ENCODE measurements around the gene MUC6. TPM values are rescaled to one million over a fixed set of nuclear protein-coding genes. Genes with fewer than 3 reads are reported as not detected.

The MUC6 gene
- total RNA-seq, 4 donors from 2014 or later: not detected

DNA sequence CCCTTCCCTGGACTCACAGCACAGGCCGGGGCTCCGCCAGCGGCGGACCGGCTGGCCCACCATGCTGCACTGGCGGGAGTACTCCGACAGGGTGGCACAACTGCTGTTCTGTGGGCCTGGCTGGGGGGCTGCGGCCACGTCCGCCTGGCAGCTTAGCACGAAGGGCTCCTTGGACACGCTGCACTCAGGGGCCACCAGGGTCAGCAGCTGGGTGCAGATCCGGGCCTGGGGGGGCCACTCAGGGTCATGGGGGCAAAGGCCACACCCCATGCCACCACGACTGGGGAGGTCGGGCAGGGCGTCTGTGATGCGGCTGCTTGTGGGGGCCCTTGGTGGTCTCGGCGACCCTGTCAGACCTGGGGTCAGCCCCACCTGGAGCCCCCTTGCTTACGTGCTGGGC is 6.0 kb downstream of the MUC6 start:
- H3K27ac ChIP-seq (replicated peaks in 1 of 4): no peak overlapping the region
- peaks cover 0 to 15% (median 0%) of the 10 kb centered on the region in 4 donors for H3K27me3 ChIP-seq
- H3K36me3 ChIP-seq: peaks cover 0 to 4% (median 0%) of the 10 kb centered on the region in 4 donors
- peaks cover 0 to 17% (median 0%) of the 10 kb centered on the region in 4 donors for H3K4me1 ChIP-seq
- H3K9me3 ChIP-seq: no peaks in the 10 kb centered on the region
- TF ChIP-seq POLR2AphosphoS5 (IDR thresholded peaks at IDR 0.05) (no peak), POLR2A (IDR thresholded peaks at IDR 0.05; ENCODE audit: low read depth) (no peak), EP300 (IDR thresholded peaks at IDR 0.05) (no peak)
- TF ChIP-seq, protein P1, sequence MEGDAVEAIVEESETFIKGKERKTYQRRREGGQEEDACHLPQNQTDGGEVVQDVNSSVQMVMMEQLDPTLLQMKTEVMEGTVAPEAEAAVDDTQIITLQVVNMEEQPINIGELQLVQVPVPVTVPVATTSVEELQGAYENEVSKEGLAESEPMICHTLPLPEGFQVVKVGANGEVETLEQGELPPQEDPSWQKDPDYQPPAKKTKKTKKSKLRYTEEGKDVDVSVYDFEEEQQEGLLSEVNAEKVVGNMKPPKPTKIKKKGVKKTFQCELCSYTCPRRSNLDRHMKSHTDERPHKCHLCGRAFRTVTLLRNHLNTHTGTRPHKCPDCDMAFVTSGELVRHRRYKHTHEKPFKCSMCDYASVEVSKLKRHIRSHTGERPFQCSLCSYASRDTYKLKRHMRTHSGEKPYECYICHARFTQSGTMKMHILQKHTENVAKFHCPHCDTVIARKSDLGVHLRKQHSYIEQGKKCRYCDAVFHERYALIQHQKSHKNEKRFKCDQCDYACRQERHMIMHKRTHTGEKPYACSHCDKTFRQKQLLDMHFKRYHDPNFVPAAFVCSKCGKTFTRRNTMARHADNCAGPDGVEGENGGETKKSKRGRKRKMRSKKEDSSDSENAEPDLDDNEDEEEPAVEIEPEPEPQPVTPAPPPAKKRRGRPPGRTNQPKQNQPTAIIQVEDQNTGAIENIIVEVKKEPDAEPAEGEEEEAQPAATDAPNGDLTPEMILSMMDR (IDR thresholded peaks at IDR 0.05): no peak
- H3K4me3 ChIP-seq: no peak overlapping the region
- no peak for DNase-seq (ENCODE audit: extremely low spot score)
- intact Hi-C loops (cut with DNase I): no loop called here
- 46% methylated on average over 12 of the region's 20 CpGs for WGBS

DNA sequence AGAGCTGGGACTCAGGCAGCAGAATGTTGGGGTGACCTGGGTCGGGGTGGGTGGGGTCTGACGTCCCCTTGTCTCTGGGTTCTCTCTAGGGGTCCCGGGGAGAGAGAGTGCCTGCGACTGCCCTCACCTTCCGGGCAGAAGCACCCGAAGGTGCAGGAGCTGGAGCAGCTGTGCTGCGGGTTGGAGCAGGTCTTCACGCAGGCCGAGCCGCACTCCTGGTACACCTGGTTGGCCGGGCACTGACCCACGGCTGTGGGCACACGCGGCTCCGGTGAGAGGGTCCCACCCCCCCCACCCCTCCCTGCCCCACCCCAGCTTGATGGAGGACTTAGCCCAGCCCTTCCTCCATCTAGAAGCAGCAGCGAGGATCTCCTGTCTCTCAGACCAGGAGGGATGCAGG is 6.4 kb downstream of the MUC6 start:
- no peak overlapping the region for H3K4me3 ChIP-seq
- TF ChIP-seq POLR2A (IDR thresholded peaks at IDR 0.05; ENCODE audit: low read depth) (no peak), POLR2AphosphoS5 (IDR thresholded peaks at IDR 0.05) (no peak), EP300 (IDR thresholded peaks at IDR 0.05) (no peak)
- TF ChIP-seq, protein P1 (IDR thresholded peaks at IDR 0.05): no peak
- H3K36me3 ChIP-seq: peaks cover 0 to 4% (median 0%) of the 10 kb centered on the region in 4 donors
- H3K27me3 ChIP-seq: peaks cover 0 to 10% (median 0%) of the 10 kb centered on the region in 4 donors
- no peak for DNase-seq (ENCODE audit: extremely low spot score)
- peaks cover 0 to 17% (median 0%) of the 10 kb centered on the region in 4 donors for H3K4me1 ChIP-seq
- intact Hi-C loops (cut with DNase I): no loop called here
- H3K27ac ChIP-seq (replicated peaks in 1 of 4): no peak overlapping the region
- H3K9me3 ChIP-seq: no peaks in the 10 kb centered on the region
- WGBS: 69% methylated on average over 5 of the region's 16 CpGs

- peaks cover 0 to 6% (median 0%) of the 10 kb centered on the region in 4 donors for H3K27me3 ChIP-seq
- no peak for DNase-seq (ENCODE audit: extremely low spot score)
- H3K9me3 ChIP-seq: no peaks in the 10 kb centered on the region
- H3K4me3 ChIP-seq: no peak overlapping the region
- no peak overlapping the region for H3K27ac ChIP-seq (replicated peaks in 1 of 4)
- H3K4me1 ChIP-seq: peaks cover 0 to 14% (median 0%) of the 10 kb centered on the region in 4 donors
- 80% methylated on average over 5 of the region's 16 CpGs for WGBS
- TF ChIP-seq POLR2AphosphoS5 (IDR thresholded peaks at IDR 0.05) (no peak), POLR2A (IDR thresholded peaks at IDR 0.05; ENCODE audit: low read depth) (no peak), EP300 (IDR thresholded peaks at IDR 0.05) (no peak)
- TF ChIP-seq, protein P1 (IDR thresholded peaks at IDR 0.05): no peak
- peaks cover 0 to 7% (median under 1%) of the 10 kb centered on the region in 4 donors for H3K36me3 ChIP-seq
- intact Hi-C loops (cut with DNase I): no loop called here
These were observed 6.9 kb downstream of the MUC6 start for GRCh38 chr11:1029654-1030053.

GRCh38 chr11:1029051-1029450 is 7.5 kb downstream of the MUC6 start:
- peaks cover 0 to 10% (median 0%) of the 10 kb centered on the region in 4 donors for H3K4me1 ChIP-seq
- TF ChIP-seq, protein P1 (IDR thresholded peaks at IDR 0.05): no peak
- TF ChIP-seq POLR2AphosphoS5 (IDR thresholded peaks at IDR 0.05) (no peak), EP300 (IDR thresholded peaks at IDR 0.05) (no peak), POLR2A (IDR thresholded peaks at IDR 0.05; ENCODE audit: low read depth) (no peak)
- no peak overlapping the region for H3K4me3 ChIP-seq
- DNase-seq (ENCODE audit: extremely low spot score): no peak
- H3K27ac ChIP-seq (replicated peaks in 1 of 4): no peak overlapping the region
- WGBS: 84% methylated on average over 4 of the region's 25 CpGs
- intact Hi-C loops (cut with DNase I): no loop called here
- peaks cover 0 to 13% (median 3%) of the 10 kb centered on the region in 4 donors for H3K36me3 ChIP-seq
- peaks cover 0 to 5% (median 0%) of the 10 kb centered on the region in 4 donors for H3K27me3 ChIP-seq
- H3K9me3 ChIP-seq: no peaks in the 10 kb centered on the region

- H3K27me3 ChIP-seq: peaks cover 0 to 5% (median 0%) of the 10 kb centered on the region in 4 donors
- H3K27ac ChIP-seq (replicated peaks in 1 of 4): no peak overlapping the region
- no peak for DNase-seq (ENCODE audit: extremely low spot score)
- no peak overlapping the region for H3K4me3 ChIP-seq
- WGBS: 80% methylated on average over 2 of the region's 14 CpGs
- peaks cover 0 to 18% (median 5%) of the 10 kb centered on the region in 4 donors for H3K36me3 ChIP-seq
- intact Hi-C loops (cut with DNase I): no loop called here
- no peaks in the 10 kb centered on the region for H3K9me3 ChIP-seq
- TF ChIP-seq POLR2A (IDR thresholded peaks at IDR 0.05; ENCODE audit: low read depth) (no peak), EP300 (IDR thresholded peaks at IDR 0.05) (no peak), POLR2AphosphoS5 (IDR thresholded peaks at IDR 0.05) (no peak)
- TF ChIP-seq, protein P1 (IDR thresholded peaks at IDR 0.05): no peak
- peaks cover 0 to 10% (median 0%) of the 10 kb centered on the region in 4 donors for H3K4me1 ChIP-seq
These were observed 7.9 kb downstream of the MUC6 start for GRCh38 chr11:1028616-1029015.
